Naive thymus-derived CD4-positive, alpha-beta T cell (primary cell): Measurements from ENCODE around the gene P2RY6. TPM values are rescaled to one million over a fixed set of nuclear protein-coding genes. Genes with fewer than 3 reads are reported as not detected.

ENCODE experiments used
- ATAC-seq: fragments of 150-1000 bp; cut with Tn5 transposase; 2 replicates; pipeline ENCODE4 v1.10.0; 2021; ENCODE audit warnings: mild to moderate bottlenecking, moderate library complexity
- CTCF ChIA-PET: fragments of 350-600 bp; sonication (Branson Sonifier 250); formaldehyde crosslinking; loops from one replicate; lab custom pipeline; 2021; ENCODE audit warnings: antibody characterized with exemption; lab: Charles Lee
- POLR2A ChIA-PET: fragments of 350-600 bp; sonication (Branson Sonifier 250); formaldehyde crosslinking; loops from one replicate; lab custom pipeline; 2021; ENCODE audit warnings: antibody characterized with exemption, inconsistent platforms; lab: Charles Lee
- DNase-seq, 9 donors: peaks; one replicate each; pipeline versions ENCODE4 v3.0.0 to v3.0.0-alpha.2; 2020 to 2022; ENCODE audit warnings: mixed read lengths in 1 of 9
- H3K27ac ChIP-seq: one replicate; pipeline ENCODE4 v1.7.0; 2013; ENCODE audit warnings: mild to moderate bottlenecking, low read depth, low read length, moderate library complexity
- H3K27me3 ChIP-seq, 2 donors: one replicate each; pipeline ENCODE4 v1.7.0; 2013; ENCODE audit warnings: low read length in 2 of 2, mild to moderate bottlenecking in 2 of 2, moderate library complexity in 2 of 2; ENCODE audit not compliant: control insufficient read depth in 2 of 2, insufficient read depth in 2 of 2
- H3K36me3 ChIP-seq, 3 experiments: 1 replicate in 2 of 3; 2 replicates in 1 of 3; pipeline ENCODE4 v1.7.0; 2013; ENCODE audit warnings: low read length in 3 of 3, mild to moderate bottlenecking in 3 of 3, moderate library complexity in 1 of 3; ENCODE audit not compliant: insufficient read depth in 3 of 3, control insufficient read depth in 2 of 3
- H3K4me1 ChIP-seq, 2 donors: one replicate each; pipeline ENCODE4 v1.7.0; 2013; ENCODE audit warnings: low read length in 2 of 2, mild to moderate bottlenecking in 2 of 2, moderate library complexity in 1 of 2; ENCODE audit not compliant: control insufficient read depth in 2 of 2, insufficient read depth in 2 of 2
- H3K4me3 ChIP-seq: 2 replicates; pipeline ENCODE4 v1.7.0; 2013; ENCODE audit warnings: mild to moderate bottlenecking, low read length
- H3K9me3 ChIP-seq, 3 experiments: 1 replicate in 2 of 3; 2 replicates in 1 of 3; pipeline ENCODE4 v1.7.0; 2013; ENCODE audit warnings: low read length in 3 of 3; ENCODE audit not compliant: control insufficient read depth in 2 of 3
- H3K27ac Mint-ChIP-seq, 9 donors: one replicate each; pipeline ENCODE4 v1.8.0; 2020 to 2022; ENCODE audit warnings: mixed read lengths in 9 of 9, mild to moderate bottlenecking in 8 of 9, moderate library complexity in 5 of 9, inconsistent platforms in 2 of 9
- H3K27me3 Mint-ChIP-seq, 5 donors: one replicate each; pipeline ENCODE4 v1.8.0; 2021 to 2022; ENCODE audit warnings: mixed read lengths in 5 of 5, mild to moderate bottlenecking in 1 of 5
- H3K36me3 Mint-ChIP-seq, 5 donors: one replicate each; pipeline ENCODE4 v1.8.0; 2020 to 2022; ENCODE audit warnings: mixed read lengths in 5 of 5, mild to moderate bottlenecking in 3 of 5, inconsistent platforms in 1 of 5
- H3K4me1 Mint-ChIP-seq, 7 donors: one replicate each; pipeline ENCODE4 v1.8.0; 2020 to 2022; ENCODE audit warnings: mixed read lengths in 7 of 7, mild to moderate bottlenecking in 3 of 7, inconsistent platforms in 1 of 7
- H3K4me3 Mint-ChIP-seq, 10 donors: one replicate each; pipeline ENCODE4 v1.8.0; 2020 to 2022; ENCODE audit warnings: mild to moderate bottlenecking in 10 of 10, mixed read lengths in 10 of 10, moderate library complexity in 6 of 10, inconsistent platforms in 2 of 10
- H3K9me3 Mint-ChIP-seq, 11 donors: one replicate each; pipeline ENCODE4 v1.8.0; 2020 to 2022; ENCODE audit warnings: mixed read lengths in 11 of 11, mild to moderate bottlenecking in 4 of 11, inconsistent platforms in 1 of 11, moderate library complexity in 1 of 11
- intact Hi-C, 2 donors: fragments of 100-400 bp; cut with micrococcal nuclease; formaldehyde crosslinking; loops; one replicate each; pipeline ENCODE4 v1.15.1; 2023
- polyA plus RNA-seq, 2 donors: library from polyadenylated mRNA; unstranded; fragments of 300-500 nt; fragmentation: Illumina TruSeq; gene quantifications; one replicate each; pipeline ENCODE4 v1.2.3, GENCODE V29; 2021
- total RNA-seq, 6 experiments: library from RNA in 5 of 6; stranded (reverse) in 5 of 6; gene quantifications; 1 replicate in 5 of 6; 2 replicates in 1 of 6; pipeline ENCODE4 v1.2.3 and lab custom pipeline; 2021 to 2026

P2RY6 gene
- total and polyA plus RNA-seq, 7 experiments from 2014 or later: 0.34 to 1.8 (median 0.92) TPM; not detected in 4

- Mint-ChIP-seq H3K9me3 (no peaks in the 10 kb centered on the region), H3K4me1 (no peaks in the 10 kb centered on the region), H3K27me3 (peaks cover 0 to 10% (median 7%) of the 10 kb centered on the region in 5 donors), H3K27ac (no peak overlapping the region), H3K36me3 (no peaks in the 10 kb centered on the region), H3K4me3 (no peak overlapping the region)
- ChIA-PET POLR2A (no interaction called here), CTCF (no interaction called here)
- Histone ChIP-seq H3K36me3 (no peaks in the 10 kb centered on the region), H3K27me3 (no peaks in the 10 kb centered on the region), H3K4me3 (no peak overlapping the region), H3K9me3 (no peaks in the 10 kb centered on the region), H3K4me1 (no peaks in the 10 kb centered on the region), H3K27ac (no peak overlapping the region)
- intact Hi-C loops: no loop called here
- ATAC-seq (no peak), DNase-seq (no peak)
Measured at GRCh38 chr11:73343076-73343873, 71.1 kb downstream of the P2RY6 start.

- ChIA-PET POLR2A (no interaction called here), CTCF (no interaction called here)
- peaks cover 0 to 10% (median 7%) of the 10 kb centered on the region in 5 donors for H3K27me3 Mint-ChIP-seq
- no peak overlapping the region for H3K27ac ChIP-seq
- H3K4me3 ChIP-seq: no peak overlapping the region
- no peaks in the 10 kb centered on the region for H3K9me3 Mint-ChIP-seq
- DNase-seq: no peak
- no peaks in the 10 kb centered on the region for H3K9me3 ChIP-seq
- H3K27ac Mint-ChIP-seq: no peak overlapping the region
- intact Hi-C loops: no loop called here
- H3K36me3 ChIP-seq: no peaks in the 10 kb centered on the region
- no peak for ATAC-seq
- no peaks in the 10 kb centered on the region for H3K4me1 Mint-ChIP-seq
- H3K4me3 Mint-ChIP-seq: no peak overlapping the region
- H3K4me1 ChIP-seq: no peaks in the 10 kb centered on the region
- H3K36me3 Mint-ChIP-seq: no peaks in the 10 kb centered on the region
- no peaks in the 10 kb centered on the region for H3K27me3 ChIP-seq
Measured at GRCh38 chr11:73344191-73344607, 72.1 kb downstream of the P2RY6 start.

- Histone ChIP-seq H3K4me1 (no peaks in the 10 kb centered on the region), H3K9me3 (no peaks in the 10 kb centered on the region), H3K4me3 (no peak overlapping the region), H3K36me3 (no peaks in the 10 kb centered on the region), H3K27me3 (no peaks in the 10 kb centered on the region), H3K27ac (no peak overlapping the region)
- ChIA-PET CTCF (no interaction called here), POLR2A (no interaction called here)
- Mint-ChIP-seq H3K4me3 (no peak overlapping the region), H3K4me1 (peaks cover 0 to 6% (median 0%) of the 10 kb centered on the region in 7 donors), H3K27me3 (peaks cover 0 to 10% (median 7%) of the 10 kb centered on the region in 5 donors), H3K36me3 (no peaks in the 10 kb centered on the region), H3K27ac (peak overlapping the region in 1 of 9 donors; percentile 38), H3K9me3 (no peaks in the 10 kb centered on the region)
- intact Hi-C loops: no loop called here
- DNase-seq (no peak), ATAC-seq (no peak)
Measured at GRCh38 chr11:73345481-73346160, 73.5 kb downstream of the P2RY6 start.

GRCh38 chr11:73346186-73346935 is 74.2 kb downstream of the P2RY6 start:
- H3K4me1 ChIP-seq: no peaks in the 10 kb centered on the region
- Mint-ChIP-seq H3K9me3 (no peaks in the 10 kb centered on the region), H3K27me3 (peaks cover 0 to 10% (median 7%) of the 10 kb centered on the region in 5 donors), H3K27ac (peak overlapping the region in 1 of 9 donors; percentile 38), H3K4me3 (no peak overlapping the region), H3K36me3 (no peaks in the 10 kb centered on the region), H3K4me1 (peaks cover 0 to 12% (median 0%) of the 10 kb centered on the region in 7 donors)
- DNase-seq (no peak), ATAC-seq (no peak)
- H3K27ac ChIP-seq: no peak overlapping the region
- H3K36me3 ChIP-seq: no peaks in the 10 kb centered on the region
- intact Hi-C loops: no loop called here
- ChIA-PET POLR2A (no interaction called here), CTCF (no interaction called here)
- H3K9me3 ChIP-seq: no peaks in the 10 kb centered on the region
- no peak overlapping the region for H3K4me3 ChIP-seq
- H3K27me3 ChIP-seq: no peaks in the 10 kb centered on the region

GRCh38 chr11:73347067-73347466 is 74.9 kb downstream of the P2RY6 start:
- Histone ChIP-seq H3K36me3 (no peaks in the 10 kb centered on the region), H3K4me3 (no peak overlapping the region), H3K27me3 (no peaks in the 10 kb centered on the region), H3K9me3 (no peaks in the 10 kb centered on the region), H3K4me1 (no peaks in the 10 kb centered on the region), H3K27ac (no peak overlapping the region)
- ATAC-seq (no peak), DNase-seq (no peak)
- ChIA-PET CTCF (interaction anchor here (9.7 kb wide), 1 partner anchor 49 kb away, joined by 205 read pairs; no protein-coding TSS in a partner anchor), POLR2A (no interaction called here)
- Mint-ChIP-seq H3K4me1 (peaks cover 0 to 14% (median 0%) of the 10 kb centered on the region in 7 donors), H3K9me3 (no peaks in the 10 kb centered on the region), H3K27ac (no peak overlapping the region), H3K4me3 (no peak overlapping the region), H3K27me3 (peaks cover 0 to 10% (median 6%) of the 10 kb centered on the region in 5 donors), H3K36me3 (no peaks in the 10 kb centered on the region)
- intact Hi-C loops: no loop called here
